K562 (cell line): Measurements from ENCODE around the gene TBX10. TPM values are rescaled to one million over a fixed set of nuclear protein-coding genes. Genes with fewer than 3 reads are reported as not detected.
A peak's percentile ranks its signal among the peaks of the same experiment; 100 is the strongest.

Source experiments
- CBX3 ChIP-seq, 2 experiments: IDR thresholded peaks; 1 replicate in 1 of 2; 2 replicates in 1 of 2; pipeline ENCODE4 v1.6.1; 2012; ENCODE audit warnings: inconsistent platforms in 2 of 2, low read length in 2 of 2, borderline replicate concordance in 1 of 2, control low read depth in 1 of 2
- DNMT1 ChIP-seq: fragments of 450-650 bp; IDR thresholded peaks from 2 replicates; pipeline ENCODE4 v1.6.1; 2016; ENCODE audit warnings: antibody characterized with exemption, mild to moderate bottlenecking
- EGR1 ChIP-seq: fragments of 450-650 bp; conservative IDR thresholded peaks from 2 replicates; pipeline ENCODE4 v1.6.1; 2017; ENCODE audit warnings: mild to moderate bottlenecking
- MAFF ChIP-seq: IDR thresholded peaks from 2 replicates; pipeline ENCODE4 v1.6.1; 2012; ENCODE audit warnings: low read length, improper control_type of control experiment
- MCM2 ChIP-seq: fragments of 450-650 bp; IDR thresholded peaks from 2 replicates; pipeline ENCODE4 v1.6.1; 2017; ENCODE audit warnings: low read depth, mild to moderate bottlenecking
- SIN3B ChIP-seq: fragments of 450-650 bp; IDR thresholded peaks from 2 replicates; pipeline ENCODE4 v1.6.1; 2017; ENCODE audit warnings: low read depth, mild to moderate bottlenecking, moderate library complexity
- TEAD4 ChIP-seq, 2 experiments: sonication (generic) in 1 of 2; formaldehyde crosslinking in 1 of 2; IDR thresholded peaks; 2 replicates each; pipeline versions ENCODE4 v1.6.1 to v1.8.0; 2012 to 2022; ENCODE audit warnings: borderline replicate concordance in 1 of 2, inconsistent platforms in 1 of 2, low read length in 1 of 2, mild to moderate bottlenecking in 1 of 2, missing genetic modification reagents in 1 of 2
- ZNF77 ChIP-seq: fragments of 250-450 bp; sonication (Bioruptor Pico); IDR thresholded peaks from 2 replicates; pipeline ENCODE4 v1.5.0; 2020
- polyA plus RNA-seq, 8 experiments: library from polyadenylated mRNA; depleted of rRNA in 4 of 8; stranded (reverse) in 5 of 8; unstranded in 3 of 8; fragments of >200 nt; fragmentation: Nextera tagmentation in 2 of 8; fragmentation: Illumina TruSeq in 1 of 8; extraction: Ambion mirVana in 2 of 8; extraction: Trizol in 1 of 8; gene quantifications; 2 replicates each; pipeline versions ENCODE4 v1.2.1 to v1.2.3, GENCODE V29; 2011 to 2014; ENCODE audit warnings: inconsistent platforms in 1 of 8, missing spikeins in 1 of 8
- total RNA-seq, 7 experiments: library from RNA; depleted of rRNA in 6 of 7; stranded (reverse); fragments of >200 nt in 6 of 7; fragmentation: Illumina TruSeq in 2 of 7; extraction: Trizol in 2 of 7; gene quantifications; 2 replicates each; pipeline versions ENCODE4 v1.2.1 to v1.2.3, GENCODE V29; 2011 to 2021; ENCODE audit warnings: low replicate concordance in 1 of 7
- TF ChIP-seq, protein P1 (sequence below): sonication (generic); formaldehyde crosslinking; IDR thresholded peaks from 2 replicates; pipeline ENCODE4 v1.8.1; 2023; ENCODE audit warnings: missing genetic modification reagents, mild to moderate bottlenecking, borderline replicate concordance
- TF ChIP-seq, protein P2 (sequence below): sonication (generic); formaldehyde crosslinking; IDR thresholded peaks from 2 replicates; pipeline ENCODE4 v1.5.0; 2020; ENCODE audit warnings: missing genetic modification reagents
- TF ChIP-seq, protein P3 (sequence below): sonication (generic); formaldehyde crosslinking; IDR thresholded peaks from 2 replicates; pipeline ENCODE4 v1.8.0; 2022; ENCODE audit warnings: missing genetic modification reagents, mild to moderate bottlenecking, borderline replicate concordance
- TF ChIP-seq, protein P4 (sequence below): fragments of 250-450 bp; sonication (Bioruptor Pico); IDR thresholded peaks from 2 replicates; pipeline ENCODE4 v1.8.0; 2022; ENCODE audit warnings: moderate library complexity, mild to moderate bottlenecking, inconsistent platforms
- TF ChIP-seq, protein P5 (sequence below): fragments of 450-650 bp; IDR thresholded peaks from 2 replicates; pipeline ENCODE4 v1.6.1; 2016; ENCODE audit warnings: borderline replicate concordance

The TBX10 gene
- total and polyA plus RNA-seq, 9 of the 15 experiments (the other 6 are each of a cell fraction or from before 2014, with no cell fraction given), result not detected

DNA sequence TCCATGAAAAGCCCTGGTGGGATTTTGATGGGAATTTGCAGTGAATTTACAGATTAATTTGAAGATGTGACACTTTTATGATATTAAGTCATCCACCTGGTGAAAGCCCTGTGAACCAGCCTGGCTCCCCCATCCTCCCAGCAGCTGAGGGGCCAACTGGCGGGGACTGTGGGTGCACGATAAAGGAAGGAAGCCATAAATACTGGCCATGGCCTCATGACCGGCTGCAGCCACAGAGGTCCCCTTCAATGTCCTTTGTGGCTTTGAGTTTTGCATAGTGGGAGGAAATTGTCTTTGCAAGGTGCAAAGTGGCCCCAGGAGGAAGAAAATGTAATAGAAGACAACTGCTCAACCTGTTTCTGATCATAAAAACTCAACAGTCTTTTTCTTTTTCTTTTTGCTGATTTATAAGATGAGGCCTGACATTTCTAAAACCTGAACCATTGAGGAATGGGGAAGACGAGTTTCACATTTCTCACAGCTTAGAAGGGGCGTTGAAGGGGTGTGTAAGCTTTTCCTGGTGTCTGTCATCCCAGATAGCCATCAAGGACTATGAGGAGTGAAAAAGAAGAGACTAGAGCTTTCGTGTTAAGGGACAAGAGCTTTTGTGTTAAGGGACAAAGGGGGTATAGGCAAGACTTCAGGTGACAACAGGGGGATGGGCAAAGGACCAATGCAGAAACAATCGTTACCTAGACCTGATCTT is 39.1 kb downstream of the TBX10 start (continued):
- TF ChIP-seq SIN3B (no peak), TEAD4 (IDR thresholded peaks at IDR 0.05; ENCODE audit: low read length) (peak; percentile 88), TEAD4 (CRISPR knock-in tag; IDR thresholded peaks at IDR 0.05; ENCODE audit: borderline replicate concordance) (no peak), EGR1 (0 out of 2 replicates have a peak, but pooled peaks have one; percentile 9), MAFF (no peak), MCM2 (no peak), DNMT1 (no peak), CBX3 (IDR thresholded peaks at IDR 0.05; ENCODE audit: borderline replicate concordance in 1 of 2, low read length in 2 of 2) (no peak; a peak in 1 of 3 replicates), ZNF77 (CRISPR knock-in tag) (no peak)
- TF ChIP-seq, protein P1, sequence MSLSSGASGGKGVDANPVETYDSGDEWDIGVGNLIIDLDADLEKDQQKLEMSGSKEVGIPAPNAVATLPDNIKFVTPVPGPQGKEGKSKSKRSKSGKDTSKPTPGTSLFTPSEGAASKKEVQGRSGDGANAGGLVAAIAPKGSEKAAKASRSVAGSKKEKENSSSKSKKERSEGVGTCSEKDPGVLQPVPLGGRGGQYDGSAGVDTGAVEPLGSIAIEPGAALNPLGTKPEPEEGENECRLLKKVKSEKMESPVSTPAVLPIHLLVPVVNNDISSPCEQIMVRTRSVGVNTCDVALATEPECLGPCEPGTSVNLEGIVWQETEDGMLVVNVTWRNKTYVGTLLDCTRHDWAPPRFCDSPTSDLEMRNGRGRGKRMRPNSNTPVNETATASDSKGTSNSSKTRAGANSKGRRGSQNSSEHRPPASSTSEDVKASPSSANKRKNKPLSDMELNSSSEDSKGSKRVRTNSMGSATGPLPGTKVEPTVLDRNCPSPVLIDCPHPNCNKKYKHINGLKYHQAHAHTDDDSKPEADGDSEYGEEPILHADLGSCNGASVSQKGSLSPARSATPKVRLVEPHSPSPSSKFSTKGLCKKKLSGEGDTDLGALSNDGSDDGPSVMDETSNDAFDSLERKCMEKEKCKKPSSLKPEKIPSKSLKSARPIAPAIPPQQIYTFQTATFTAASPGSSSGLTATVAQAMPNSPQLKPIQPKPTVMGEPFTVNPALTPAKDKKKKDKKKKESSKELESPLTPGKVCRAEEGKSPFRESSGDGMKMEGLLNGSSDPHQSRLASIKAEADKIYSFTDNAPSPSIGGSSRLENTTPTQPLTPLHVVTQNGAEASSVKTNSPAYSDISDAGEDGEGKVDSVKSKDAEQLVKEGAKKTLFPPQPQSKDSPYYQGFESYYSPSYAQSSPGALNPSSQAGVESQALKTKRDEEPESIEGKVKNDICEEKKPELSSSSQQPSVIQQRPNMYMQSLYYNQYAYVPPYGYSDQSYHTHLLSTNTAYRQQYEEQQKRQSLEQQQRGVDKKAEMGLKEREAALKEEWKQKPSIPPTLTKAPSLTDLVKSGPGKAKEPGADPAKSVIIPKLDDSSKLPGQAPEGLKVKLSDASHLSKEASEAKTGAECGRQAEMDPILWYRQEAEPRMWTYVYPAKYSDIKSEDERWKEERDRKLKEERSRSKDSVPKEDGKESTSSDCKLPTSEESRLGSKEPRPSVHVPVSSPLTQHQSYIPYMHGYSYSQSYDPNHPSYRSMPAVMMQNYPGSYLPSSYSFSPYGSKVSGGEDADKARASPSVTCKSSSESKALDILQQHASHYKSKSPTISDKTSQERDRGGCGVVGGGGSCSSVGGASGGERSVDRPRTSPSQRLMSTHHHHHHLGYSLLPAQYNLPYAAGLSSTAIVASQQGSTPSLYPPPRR (CRISPR knock-in tag), result no peak
- TF ChIP-seq, protein P2, sequence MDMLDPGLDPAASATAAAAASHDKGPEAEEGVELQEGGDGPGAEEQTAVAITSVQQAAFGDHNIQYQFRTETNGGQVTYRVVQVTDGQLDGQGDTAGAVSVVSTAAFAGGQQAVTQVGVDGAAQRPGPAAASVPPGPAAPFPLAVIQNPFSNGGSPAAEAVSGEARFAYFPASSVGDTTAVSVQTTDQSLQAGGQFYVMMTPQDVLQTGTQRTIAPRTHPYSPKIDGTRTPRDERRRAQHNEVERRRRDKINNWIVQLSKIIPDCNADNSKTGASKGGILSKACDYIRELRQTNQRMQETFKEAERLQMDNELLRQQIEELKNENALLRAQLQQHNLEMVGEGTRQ (CRISPR knock-in tag), result no peak
- TF ChIP-seq, protein P3, sequence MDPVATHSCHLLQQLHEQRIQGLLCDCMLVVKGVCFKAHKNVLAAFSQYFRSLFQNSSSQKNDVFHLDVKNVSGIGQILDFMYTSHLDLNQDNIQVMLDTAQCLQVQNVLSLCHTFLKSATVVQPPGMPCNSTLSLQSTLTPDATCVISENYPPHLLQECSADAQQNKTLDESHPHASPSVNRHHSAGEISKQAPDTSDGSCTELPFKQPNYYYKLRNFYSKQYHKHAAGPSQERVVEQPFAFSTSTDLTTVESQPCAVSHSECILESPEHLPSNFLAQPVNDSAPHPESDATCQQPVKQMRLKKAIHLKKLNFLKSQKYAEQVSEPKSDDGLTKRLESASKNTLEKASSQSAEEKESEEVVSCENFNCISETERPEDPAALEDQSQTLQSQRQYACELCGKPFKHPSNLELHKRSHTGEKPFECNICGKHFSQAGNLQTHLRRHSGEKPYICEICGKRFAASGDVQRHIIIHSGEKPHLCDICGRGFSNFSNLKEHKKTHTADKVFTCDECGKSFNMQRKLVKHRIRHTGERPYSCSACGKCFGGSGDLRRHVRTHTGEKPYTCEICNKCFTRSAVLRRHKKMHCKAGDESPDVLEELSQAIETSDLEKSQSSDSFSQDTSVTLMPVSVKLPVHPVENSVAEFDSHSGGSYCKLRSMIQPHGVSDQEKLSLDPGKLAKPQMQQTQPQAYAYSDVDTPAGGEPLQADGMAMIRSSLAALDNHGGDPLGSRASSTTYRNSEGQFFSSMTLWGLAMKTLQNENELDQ (CRISPR knock-in tag), result no peak
- TF ChIP-seq, protein P4, sequence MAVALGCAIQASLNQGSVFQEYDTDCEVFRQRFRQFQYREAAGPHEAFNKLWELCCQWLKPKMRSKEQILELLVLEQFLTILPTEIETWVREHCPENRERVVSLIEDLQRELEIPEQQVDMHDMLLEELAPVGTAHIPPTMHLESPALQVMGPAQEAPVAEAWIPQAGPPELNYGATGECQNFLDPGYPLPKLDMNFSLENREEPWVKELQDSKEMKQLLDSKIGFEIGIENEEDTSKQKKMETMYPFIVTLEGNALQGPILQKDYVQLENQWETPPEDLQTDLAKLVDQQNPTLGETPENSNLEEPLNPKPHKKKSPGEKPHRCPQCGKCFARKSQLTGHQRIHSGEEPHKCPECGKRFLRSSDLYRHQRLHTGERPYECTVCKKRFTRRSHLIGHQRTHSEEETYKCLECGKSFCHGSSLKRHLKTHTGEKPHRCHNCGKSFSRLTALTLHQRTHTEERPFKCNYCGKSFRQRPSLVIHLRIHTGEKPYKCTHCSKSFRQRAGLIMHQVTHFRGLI (CRISPR knock-in tag), result peak; percentile 48; the same call in 1 of the 2 replicates
- TF ChIP-seq, protein P5, sequence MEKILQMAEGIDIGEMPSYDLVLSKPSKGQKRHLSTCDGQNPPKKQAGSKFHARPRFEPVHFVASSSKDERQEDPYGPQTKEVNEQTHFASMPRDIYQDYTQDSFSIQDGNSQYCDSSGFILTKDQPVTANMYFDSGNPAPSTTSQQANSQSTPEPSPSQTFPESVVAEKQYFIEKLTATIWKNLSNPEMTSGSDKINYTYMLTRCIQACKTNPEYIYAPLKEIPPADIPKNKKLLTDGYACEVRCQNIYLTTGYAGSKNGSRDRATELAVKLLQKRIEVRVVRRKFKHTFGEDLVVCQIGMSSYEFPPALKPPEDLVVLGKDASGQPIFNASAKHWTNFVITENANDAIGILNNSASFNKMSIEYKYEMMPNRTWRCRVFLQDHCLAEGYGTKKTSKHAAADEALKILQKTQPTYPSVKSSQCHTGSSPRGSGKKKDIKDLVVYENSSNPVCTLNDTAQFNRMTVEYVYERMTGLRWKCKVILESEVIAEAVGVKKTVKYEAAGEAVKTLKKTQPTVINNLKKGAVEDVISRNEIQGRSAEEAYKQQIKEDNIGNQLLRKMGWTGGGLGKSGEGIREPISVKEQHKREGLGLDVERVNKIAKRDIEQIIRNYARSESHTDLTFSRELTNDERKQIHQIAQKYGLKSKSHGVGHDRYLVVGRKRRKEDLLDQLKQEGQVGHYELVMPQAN, result no peak
